ENCODE data around the gene PDLIM7.

Gene PDLIM7

GRCh38 chr5:177446200-177447065, 51.0 kb downstream of the PDLIM7 start, which contains the start of gene PRR7:
TSS of gene PRR7 (plus strand) at chr5:177446814. CDS start at chr5:177455068, 8,254 bp downstream.
- in situ Hi-C loops (cut with HindIII; ENCODE audit: low sequenced_read_pairs) = loop anchor here (5.0 to 25.0 kb wide), 3 partner anchors 39 to 334 kb away; partner anchors contain the start of genes F12 and FAM193B

GRCh38 chr5:177445917-177446199, 51.5 kb downstream of the PDLIM7 start:
- in situ Hi-C loops (cut with HindIII; ENCODE audit: low sequenced_read_pairs) = loop anchor here (5.0 to 25.0 kb wide), 3 partner anchors 39 to 334 kb away; partner anchors contain the start of genes F12 and FAM193B

DNA sequence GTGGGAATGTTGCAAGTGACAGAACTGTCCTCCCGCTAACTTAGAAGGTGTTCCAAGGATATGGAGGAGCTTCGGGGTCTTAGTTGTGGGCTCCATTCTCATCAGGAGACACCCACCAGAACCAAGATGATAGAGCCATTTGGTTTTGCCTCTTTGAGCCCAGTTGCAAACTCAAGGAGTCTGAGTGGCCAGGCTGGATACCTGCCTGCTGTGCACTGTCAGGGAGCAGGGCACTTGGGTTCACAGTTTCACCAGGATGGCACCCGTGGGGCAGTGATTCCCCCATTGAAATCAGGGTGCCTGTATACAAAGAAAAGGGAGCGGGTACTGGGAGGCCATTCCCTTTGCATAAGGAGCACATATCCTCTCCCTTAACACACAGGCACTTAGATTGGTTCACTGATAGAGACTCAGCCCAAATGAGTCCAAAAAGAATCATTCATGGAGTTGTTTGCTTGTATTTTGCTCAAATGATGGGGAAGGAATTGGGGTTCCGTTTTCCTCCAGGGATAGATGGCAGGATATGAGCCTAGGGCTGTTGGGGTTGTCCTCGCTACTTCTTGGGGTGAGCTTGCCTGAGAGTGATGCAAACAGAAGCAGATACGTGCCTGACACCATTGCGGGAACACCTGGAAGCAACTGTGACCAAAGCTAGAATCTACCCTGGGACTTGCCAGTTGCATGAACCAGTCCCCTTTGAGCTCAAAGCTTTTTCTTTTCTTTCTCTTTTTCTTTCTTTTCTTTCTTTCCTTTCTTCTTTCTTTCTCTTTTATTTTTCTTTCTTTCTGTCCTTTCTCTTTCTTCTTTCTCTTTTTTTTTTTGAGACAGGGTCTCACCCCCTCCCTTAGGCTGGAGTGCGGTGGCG, 52.1 kb downstream of the PDLIM7 start:
- in situ Hi-C loops (cut with HindIII; ENCODE audit: low sequenced_read_pairs) = loop anchor here (5.0 to 25.0 kb wide), 3 partner anchors 38 to 333 kb away; partner anchors contain the start of genes F12 and FAM193B

DNA sequence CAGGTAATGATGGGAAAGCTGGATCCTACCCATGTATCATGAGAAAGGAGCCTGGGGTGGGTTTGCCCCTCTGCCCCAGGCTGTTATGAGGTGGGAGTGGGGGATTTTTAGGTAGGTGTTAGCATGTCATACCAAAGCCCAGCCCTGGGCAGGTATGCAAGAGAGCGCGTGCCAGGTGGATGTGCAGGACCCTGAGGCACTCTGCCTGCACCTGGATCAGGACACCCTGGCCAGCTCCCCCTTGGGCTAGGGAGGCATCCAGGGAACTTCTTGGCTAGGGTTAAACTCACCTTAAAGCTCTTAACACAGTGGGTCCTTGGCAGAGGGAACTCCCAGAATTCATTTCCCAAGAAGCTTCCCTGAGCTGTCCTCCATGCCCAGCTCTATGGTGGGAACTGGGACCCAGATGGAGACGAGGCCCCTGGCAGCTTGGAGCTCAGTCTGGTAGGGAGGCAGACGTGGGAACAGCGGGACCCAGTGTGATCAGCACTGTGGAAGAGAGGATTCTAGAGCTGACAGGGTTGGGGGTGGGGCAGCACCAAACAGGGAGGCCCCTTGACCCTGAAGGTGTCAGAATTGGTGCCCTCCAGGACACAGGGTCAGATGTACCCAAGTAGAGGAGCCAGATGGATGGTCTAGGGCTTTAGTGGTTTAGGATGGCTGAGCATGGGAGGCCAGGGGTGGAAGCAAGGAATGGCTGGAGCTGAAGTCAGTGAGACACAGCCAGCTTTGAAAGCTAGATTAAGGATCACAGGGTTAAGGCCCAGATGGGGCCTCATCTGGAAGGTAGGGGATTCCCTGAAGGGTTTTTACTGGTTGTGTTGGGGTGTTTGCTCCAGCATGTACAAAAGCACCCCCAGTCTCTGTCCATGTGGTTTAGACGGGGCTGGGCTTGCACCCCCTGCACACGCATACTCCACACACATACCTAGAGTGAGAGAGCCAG, 53.0 kb downstream of the PDLIM7 start:
- in situ Hi-C loops (cut with HindIII; ENCODE audit: low sequenced_read_pairs) = loop anchor here (5.0 to 25.0 kb wide), 4 partner anchors 37 to 332 kb away; partner anchors contain the start of genes F12 and FAM193B

DNA sequence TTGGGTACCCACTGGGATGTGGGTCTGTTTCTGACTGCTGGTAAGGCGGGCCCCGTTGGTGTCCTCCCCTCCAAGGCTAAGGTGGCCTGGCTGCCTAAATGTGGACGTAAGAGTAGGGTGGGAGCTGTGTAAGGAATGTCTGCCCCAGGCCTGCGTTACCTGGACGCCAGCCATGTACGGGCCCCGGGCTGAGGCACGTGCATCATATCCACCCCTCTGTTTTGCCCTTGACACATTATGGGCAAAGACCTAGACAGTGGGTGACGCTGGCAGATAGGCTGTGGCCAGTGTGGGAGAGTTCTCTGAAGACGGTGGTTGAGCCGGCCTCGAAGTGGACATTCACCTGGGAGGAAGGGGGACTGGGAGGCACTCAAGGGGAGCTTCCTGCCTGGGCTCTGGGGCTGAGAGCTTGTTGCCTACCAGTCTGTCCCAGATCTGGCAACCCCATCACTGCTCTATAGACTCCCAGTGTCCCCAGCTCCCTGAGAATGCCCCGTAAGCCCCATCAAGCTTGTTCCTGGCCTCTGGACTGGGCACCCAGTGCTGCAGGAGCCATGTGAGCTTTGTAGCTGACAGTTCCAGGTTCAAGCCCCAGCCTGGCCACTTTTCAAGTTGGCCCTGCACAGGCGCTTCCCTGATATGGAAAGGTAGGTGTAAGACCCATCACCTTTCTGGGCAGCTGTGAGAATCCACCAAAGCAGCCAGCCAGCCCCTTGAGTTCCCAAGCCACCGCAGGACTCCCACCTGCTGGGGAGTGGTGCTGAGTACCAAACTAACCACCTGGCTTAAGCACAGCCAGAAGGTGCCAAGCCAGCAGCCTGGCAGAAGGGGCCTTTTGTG, 54.0 kb downstream of the PDLIM7 start:
- in situ Hi-C loops (cut with HindIII; ENCODE audit: low sequenced_read_pairs) = loop anchor here (5.0 to 25.0 kb wide), 2 partner anchors 96 to 331 kb away; no protein-coding TSS in a partner anchor

DNA sequence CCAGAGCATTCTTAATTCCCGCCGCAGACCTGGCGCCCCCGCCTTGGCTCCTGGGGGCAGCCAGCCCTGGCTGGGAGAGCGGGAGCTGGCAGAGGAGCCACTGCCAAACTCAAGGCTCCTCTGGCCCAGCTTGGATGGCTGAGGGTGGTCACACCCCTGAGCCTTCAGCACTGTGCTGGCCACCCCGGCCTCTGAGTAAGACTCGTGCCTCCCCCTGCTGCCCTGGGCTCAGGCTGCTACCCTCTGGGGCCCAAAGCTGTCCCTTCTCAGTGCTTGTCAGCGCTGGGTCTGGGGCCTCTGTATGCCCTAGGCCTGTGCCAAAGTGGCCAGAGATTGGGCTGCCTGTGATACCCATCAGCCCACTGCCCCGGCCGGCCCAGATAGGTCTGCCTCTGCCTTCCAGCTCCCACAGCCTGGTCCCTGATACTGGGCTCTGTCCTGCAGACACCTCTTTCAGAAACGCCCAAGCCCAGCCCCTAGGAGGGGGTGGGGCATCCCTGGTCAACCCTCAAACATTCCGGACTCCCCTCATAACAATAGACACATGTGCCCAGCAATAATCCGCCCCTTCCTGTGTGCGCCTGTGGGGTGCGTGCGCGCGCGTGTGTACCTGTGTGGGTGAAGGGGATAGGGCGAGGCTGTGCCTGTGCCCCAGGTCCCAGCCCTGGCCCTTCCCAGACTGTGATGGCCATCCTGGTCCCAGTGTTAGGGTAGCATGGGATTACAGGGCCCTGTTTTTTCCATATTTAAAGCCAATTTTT, 55.2 kb downstream of the PDLIM7 start:
- in situ Hi-C loops (cut with HindIII; ENCODE audit: low sequenced_read_pairs) = loop anchor here (5.0 to 25.0 kb wide), 2 partner anchors 95 to 330 kb away; no protein-coding TSS in a partner anchor

- in situ Hi-C loops (cut with HindIII; ENCODE audit: low sequenced_read_pairs) = loop anchor here (5.0 to 25.0 kb wide), 2 partner anchors 94 to 329 kb away; no protein-coding TSS in a partner anchor
These were observed 56.2 kb downstream of the PDLIM7 start for GRCh38 chr5:177440990-177441780.

- in situ Hi-C loops (cut with HindIII; ENCODE audit: low sequenced_read_pairs) = loop anchor here (5.0 to 25.0 kb wide), 2 partner anchors 93 to 328 kb away; no protein-coding TSS in a partner anchor
These were observed 57.0 kb downstream of the PDLIM7 start for GRCh38 chr5:177440211-177440989.

DNA sequence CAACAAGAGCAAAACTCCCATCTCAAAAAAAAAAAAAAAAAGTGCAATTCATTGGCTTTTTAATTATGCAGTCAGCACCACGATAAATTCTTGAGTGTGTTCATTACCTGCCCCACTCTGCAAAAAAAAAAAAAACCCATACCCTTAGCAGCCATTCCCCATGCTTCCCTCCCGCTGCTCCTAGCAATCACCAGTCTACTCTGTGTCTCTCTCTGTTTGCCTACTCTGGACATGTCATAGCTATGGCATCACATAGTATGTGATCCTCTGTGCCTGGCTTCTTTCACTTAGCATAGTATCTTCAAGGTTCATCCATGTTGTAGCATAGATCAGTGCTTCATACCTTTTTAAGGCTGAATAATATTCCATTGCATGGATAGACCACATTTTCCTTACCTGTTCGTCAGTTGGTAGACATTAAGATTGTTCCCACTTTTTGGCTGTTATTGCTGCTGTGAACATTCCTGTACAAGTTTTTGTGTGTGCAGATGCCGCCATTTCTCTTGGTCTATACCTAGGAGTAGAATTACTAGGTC, 57.8 kb downstream of the PDLIM7 start:
- in situ Hi-C loops (cut with HindIII; ENCODE audit: low sequenced_read_pairs) = loop anchor here (5.0 to 25.0 kb wide), 2 partner anchors 92 to 327 kb away; no protein-coding TSS in a partner anchor

DNA sequence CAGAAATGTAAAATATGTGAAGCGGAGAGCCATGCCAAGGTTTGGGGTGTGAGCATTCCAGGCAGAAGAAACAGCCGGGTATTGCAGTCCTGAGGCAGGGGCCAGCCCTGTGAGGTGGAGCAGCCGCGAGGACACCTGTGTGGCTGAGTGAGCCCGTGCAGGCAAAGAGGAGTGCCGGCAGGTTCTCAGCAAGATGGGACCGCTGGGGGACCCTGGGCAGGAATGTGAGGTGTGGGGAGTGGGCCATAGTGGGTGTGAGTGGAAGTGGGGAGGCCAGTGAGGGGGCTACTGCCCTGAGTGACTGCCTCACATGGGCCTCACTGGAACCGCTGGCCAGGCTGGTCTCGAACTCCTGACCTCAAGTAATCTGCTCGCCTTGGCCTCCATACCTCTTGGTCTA, 58.9 kb downstream of the PDLIM7 start:
- in situ Hi-C loops (cut with HindIII; ENCODE audit: low sequenced_read_pairs) = loop anchor here (25.0 kb wide), 1 partner anchor 326 kb away; no protein-coding TSS in a partner anchor

- in situ Hi-C loops (cut with HindIII; ENCODE audit: low sequenced_read_pairs) = loop anchor here (25.0 kb wide), 1 partner anchor 325 kb away; no protein-coding TSS in a partner anchor
These were observed 59.8 kb downstream of the PDLIM7 start for GRCh38 chr5:177437623-177438022.

DNA sequence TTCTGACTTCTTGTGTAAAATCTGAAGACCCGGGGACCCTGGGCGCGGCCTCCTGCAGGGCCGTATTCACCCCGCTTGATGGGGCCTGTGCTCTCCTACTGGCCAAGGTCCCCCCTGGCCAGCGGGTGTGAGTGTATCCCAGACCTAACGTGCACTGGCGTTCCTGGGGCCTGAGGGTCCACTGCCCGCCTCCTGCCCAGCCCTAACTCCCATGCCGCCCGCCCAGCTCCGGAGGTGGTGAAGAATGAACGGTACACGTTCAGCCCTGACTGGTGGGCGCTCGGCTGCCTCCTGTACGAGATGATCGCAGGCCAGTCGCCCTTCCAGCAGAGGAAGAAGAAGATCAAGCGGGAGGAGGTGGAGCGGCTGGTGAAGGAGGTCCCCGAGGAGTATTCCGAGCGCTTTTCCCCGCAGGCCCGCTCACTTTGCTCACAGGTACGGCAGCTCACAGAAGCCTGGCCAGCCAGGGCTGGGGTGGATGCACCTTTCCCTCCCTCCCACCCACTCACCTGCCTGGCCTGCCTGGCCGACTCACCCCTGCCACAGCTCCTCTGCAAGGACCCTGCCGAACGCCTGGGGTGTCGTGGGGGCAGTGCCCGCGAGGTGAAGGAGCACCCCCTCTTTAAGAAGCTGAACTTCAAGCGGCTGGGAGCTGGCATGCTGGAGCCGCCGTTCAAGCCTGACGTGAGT, 61.4 kb downstream of the PDLIM7 start:
- in situ Hi-C loops (cut with HindIII; ENCODE audit: low sequenced_read_pairs) = loop anchor here (25.0 kb wide), 1 partner anchor 324 kb away; no protein-coding TSS in a partner anchor

DNA sequence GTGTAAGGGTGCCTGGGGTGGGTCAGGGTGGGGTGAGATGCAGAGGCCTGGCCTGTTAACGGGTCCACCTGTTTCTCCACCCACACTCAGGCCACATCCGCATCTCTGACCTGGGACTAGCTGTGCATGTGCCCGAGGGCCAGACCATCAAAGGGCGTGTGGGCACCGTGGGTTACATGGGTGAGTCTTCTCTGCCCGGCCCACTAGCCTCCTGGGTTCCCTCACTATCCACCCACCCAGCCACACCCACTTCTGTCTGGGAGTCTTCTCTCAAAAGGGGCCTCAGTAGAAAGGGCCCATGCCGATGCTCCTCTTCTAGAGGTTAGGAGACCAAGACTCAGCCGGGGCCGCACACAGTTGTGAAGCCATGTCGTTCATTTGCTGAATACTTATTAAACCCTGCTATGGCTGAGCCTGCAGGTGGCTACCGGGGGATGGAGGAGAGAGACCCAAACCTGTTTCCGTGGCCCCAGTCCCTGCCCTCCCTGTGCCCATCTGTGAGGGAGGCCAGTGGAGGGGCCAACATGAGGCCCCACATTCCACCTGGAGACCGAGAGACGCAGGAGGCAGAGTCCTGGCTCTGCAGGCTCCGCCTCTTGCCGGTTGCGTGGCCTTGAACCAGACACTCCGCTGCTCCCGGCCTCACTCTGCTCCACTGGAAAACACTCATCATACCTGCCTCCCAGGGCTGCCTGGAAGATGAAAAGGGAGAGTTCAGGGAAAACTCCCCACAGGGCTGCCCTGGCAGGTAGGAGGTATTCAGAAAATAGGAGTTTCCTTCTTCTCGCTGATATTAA, 62.3 kb downstream of the PDLIM7 start:
- in situ Hi-C loops (cut with HindIII; ENCODE audit: low sequenced_read_pairs) = loop anchor here (25.0 kb wide), 1 partner anchor 323 kb away; no protein-coding TSS in a partner anchor

GRCh38 chr5:177434437-177434836, 63.0 kb downstream of the PDLIM7 start:
- in situ Hi-C loops (cut with HindIII; ENCODE audit: low sequenced_read_pairs) = loop anchor here (25.0 kb wide), 1 partner anchor 322 kb away; no protein-coding TSS in a partner anchor
